ENCODE data around the gene CYFIP1.

DNA sequence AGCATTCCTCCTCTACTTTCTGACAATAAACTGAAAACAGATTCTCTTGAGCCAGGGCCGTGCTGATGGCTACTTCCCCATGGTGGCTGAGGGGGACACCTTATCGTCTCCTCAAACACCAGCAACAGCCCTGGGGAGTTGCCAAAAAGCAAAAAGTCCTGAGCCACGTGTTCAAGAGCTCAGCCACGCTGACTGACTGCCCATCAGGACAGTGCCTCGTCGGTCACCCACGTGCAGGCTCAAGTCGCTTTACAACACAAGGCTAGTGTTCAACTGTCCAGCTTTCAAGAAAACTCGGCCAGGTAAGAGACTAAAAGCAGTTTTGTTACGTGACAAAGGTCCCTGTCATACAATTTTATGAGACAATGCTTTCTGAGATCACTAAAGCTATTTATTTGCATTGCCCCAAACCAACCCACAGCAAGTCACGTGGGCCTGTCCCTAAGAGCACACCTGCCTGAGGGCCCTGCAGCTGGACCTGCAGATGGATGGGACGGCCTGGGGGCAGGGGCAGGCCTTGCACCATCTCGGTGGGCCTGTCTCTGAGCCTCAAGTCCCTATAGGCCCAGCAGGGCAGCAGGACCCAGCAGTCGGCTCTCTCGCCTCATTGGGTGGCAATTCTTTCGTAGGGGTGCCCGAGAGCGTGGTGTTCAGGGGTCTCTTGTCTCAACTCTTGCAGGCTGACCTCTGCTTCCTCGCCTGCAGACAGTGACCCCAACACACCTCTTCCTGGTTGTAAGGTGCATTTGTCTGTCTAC lies 99.0 kb downstream of the CYFIP1 start:
- TF ChIP-seq POLR2A (IDR thresholded peaks at IDR 0.05; ENCODE audit: low read depth) (no peak), POLR2AphosphoS5 (IDR thresholded peaks at IDR 0.05) (no peak), EP300 (IDR thresholded peaks at IDR 0.05) (no peak)
- TF ChIP-seq, protein P1, sequence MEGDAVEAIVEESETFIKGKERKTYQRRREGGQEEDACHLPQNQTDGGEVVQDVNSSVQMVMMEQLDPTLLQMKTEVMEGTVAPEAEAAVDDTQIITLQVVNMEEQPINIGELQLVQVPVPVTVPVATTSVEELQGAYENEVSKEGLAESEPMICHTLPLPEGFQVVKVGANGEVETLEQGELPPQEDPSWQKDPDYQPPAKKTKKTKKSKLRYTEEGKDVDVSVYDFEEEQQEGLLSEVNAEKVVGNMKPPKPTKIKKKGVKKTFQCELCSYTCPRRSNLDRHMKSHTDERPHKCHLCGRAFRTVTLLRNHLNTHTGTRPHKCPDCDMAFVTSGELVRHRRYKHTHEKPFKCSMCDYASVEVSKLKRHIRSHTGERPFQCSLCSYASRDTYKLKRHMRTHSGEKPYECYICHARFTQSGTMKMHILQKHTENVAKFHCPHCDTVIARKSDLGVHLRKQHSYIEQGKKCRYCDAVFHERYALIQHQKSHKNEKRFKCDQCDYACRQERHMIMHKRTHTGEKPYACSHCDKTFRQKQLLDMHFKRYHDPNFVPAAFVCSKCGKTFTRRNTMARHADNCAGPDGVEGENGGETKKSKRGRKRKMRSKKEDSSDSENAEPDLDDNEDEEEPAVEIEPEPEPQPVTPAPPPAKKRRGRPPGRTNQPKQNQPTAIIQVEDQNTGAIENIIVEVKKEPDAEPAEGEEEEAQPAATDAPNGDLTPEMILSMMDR (IDR thresholded peaks at IDR 0.05), result no peak
